HG03439 (cell line): Measurements from ENCODE around the gene SLC6A19.

Experiments
- ATAC-seq: cut with Tn5 transposase; IDR thresholded peaks from one replicate; pipeline ENCODE4 v1.9.1; 2021; ENCODE audit warnings: mild to moderate bottlenecking, moderate library complexity; ENCODE audit not compliant: unreplicated experiment

The SLC6A19 gene

DNA sequence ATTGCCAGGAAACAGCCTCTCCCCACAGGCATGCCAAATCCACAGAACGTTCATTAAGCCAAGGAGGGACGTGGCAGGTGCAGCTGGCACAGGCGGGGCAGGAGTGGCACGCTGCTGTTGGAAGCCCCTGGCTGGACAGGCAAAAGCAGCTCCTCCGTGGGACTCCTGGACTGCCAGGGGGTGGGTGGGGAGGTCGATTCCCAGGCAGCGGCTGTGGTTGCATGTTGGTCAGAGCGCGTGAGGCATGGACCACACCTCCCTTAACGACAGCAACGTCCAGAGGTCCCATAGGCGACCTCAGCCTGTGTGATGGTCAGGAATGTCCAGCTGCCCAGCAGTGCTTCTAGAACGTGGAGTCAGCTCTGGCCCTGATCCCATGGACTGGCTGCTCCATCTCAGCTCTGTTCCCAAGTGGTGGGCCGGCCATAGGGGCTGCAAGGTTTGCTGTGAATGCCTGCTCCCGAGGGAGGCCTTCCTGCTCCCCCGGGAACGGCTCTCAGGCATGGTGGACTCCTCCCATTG, 6.9 kb downstream of the SLC6A19 start:
- no peak for ATAC-seq

DNA sequence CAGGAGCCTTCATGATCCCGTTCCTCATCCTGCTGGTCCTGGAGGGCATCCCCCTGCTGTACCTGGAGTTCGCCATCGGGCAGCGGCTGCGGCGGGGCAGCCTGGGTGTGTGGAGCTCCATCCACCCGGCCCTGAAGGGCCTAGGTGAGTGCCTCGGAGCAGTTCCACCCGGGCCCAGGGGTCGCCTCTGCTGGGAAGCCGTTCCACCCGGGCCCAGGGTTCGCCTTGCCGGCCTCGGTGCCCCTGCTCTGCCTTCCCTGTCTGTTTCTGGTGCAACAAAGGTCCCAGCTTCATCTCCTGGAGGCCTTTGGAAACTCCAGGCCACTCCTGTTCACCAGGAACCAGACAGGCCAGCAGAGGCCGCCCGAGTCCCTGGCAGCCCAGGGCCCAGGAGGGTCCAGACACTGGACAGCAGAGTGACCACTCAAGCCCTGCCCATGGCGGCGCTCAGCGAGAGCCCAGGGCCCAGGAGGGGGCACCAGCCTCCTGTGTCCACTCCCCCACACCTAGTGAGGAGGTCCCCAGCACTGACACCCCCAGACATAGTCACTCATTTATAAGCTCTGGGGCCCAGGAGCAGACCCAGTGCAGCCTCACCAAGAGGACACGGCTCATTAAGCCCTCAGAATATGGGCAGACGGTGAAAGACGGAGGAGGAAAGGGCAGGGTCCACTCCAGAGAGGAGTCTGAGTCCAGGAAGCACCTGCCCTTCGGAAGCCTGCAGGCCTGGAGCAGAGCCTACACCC, 7.5 kb downstream of the SLC6A19 start:
- no peak for ATAC-seq

DNA sequence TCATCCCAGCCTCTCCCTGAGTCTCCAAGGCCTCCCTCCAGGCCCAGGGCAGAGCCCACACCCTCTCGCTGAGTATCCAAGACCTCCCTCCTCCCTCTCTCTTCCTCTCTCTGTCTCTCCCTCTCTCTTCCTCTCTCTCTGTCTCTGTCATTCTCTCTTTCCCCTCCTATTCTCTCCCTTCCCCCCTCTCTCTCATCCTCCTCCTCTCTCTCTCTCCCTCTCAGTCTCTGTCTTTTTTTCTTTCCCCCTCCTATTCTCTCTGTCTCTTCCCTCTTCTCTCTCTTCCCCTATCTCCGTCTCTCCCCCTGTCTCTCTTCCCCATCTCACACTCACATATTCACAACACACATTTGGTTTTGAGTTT, 8.1 kb downstream of the SLC6A19 start:
- ATAC-seq = no peak

DNA sequence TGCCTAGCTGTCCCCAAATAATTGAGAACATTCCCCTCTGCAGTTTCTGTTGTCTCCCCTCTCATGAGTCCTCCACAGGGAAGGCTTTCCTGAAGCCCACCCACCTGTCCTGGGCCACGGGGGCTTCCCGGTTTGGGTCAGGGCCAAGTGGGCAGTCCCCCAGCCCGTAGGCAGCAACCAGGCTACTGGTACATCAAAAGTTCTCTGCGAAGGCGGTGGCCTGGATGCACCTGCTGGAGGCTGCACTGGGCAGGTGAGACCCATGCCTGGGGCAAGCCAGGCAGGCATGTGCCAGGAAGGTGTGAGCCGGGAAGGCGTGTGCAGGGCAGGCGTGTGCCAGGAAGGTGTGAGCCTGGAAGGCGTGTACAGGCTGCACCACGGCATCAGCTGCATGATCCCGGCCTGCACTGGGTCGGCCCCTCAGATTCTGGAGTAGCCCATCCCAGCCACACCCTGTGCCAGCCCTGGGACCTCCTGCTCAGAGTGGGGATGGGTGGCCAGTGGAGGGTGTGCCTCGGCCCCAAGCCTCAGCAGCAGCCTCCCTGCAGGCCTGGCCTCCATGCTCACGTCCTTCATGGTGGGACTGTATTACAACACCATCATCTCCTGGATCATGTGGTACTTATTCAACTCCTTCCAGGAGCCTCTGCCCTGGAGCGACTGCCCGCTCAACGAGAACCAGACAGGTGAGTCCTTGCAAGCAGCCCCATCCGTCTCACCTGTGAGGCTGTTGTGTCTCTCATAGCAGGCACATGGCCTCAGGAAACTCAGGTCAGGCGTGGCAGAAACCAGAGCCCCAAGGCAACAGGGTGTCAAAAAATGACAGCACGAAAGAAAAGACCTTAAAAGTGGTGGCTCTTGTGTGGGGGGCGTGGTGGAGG, 8.7 kb downstream of the SLC6A19 start:
- ATAC-seq = no peak

DNA sequence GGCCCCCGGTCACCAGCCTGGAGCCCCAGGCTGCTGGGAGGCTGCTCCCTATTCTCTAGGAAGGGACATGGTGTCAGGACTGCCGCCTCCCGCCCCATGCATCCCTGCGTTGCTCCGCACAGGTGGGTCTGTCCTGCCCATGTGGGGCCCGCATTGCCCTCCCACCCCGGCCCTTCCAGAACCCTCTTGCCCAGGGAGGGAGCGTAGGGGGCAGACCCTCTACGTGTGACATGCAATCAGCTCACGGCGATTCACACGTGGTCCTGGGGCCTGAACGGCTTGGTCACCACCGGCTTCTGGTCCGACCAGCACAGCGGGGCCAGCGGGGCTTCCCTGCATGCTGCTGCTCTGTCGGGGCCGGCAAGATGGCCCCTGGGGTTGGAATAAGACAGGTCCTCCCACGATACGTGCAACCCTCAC, 9.4 kb downstream of the SLC6A19 start:
- no peak for ATAC-seq

DNA sequence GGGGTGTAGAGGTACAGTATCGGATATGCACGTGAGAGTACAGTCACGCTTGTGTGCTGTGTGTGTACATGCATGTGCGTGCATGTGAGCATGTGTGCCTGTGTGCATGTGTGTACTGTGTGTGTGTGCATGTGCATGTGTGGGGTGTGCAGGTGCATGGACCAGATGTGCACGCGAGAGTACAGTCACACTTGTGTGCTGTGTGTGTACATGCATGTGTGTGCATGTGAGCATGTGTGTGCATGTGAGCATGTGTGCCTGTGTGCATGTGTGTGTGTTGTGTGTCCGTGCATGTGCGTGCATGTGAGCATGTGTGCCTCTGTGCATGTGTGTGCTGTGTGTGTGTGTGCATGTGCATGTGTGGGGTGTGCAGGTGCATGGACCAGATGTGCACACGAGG, 10.3 kb downstream of the SLC6A19 start:
- no peak for ATAC-seq

DNA sequence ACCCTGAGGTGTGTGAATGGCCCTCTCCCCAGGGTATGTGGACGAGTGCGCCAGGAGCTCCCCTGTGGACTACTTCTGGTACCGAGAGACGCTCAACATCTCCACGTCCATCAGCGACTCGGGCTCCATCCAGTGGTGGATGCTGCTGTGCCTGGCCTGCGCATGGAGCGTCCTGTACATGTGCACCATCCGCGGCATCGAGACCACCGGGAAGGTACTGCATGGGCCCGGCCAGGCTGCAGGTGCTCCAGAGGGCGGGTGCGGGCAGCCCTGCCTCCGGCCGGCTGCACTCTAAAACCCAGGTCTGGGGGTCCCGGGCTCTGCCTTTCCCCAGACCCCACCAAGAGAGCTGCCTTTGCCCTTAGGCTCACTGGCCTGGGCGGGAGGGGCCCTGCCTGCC, 10.9 kb downstream of the SLC6A19 start:
- ATAC-seq = no peak

DNA sequence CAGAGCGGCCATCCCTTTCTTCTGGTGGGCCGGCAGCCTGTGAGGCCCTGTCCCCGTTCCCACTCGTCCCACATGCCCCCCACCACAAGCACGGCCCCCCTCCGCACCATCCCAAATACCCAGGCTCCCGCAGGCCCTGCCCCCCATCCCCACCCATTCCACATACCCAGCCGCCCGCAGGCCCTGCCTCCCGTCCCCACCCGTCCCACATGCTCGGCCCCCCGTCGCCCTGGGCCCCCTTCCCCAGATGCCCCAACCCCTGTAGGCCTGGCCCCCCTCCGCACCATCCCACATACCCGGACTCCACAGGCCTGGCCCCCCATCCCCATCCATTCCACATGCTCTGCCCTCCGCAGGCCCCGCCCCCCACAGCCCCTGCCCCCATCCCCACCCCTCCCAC, 11.5 kb downstream of the SLC6A19 start:
- no peak for ATAC-seq

DNA sequence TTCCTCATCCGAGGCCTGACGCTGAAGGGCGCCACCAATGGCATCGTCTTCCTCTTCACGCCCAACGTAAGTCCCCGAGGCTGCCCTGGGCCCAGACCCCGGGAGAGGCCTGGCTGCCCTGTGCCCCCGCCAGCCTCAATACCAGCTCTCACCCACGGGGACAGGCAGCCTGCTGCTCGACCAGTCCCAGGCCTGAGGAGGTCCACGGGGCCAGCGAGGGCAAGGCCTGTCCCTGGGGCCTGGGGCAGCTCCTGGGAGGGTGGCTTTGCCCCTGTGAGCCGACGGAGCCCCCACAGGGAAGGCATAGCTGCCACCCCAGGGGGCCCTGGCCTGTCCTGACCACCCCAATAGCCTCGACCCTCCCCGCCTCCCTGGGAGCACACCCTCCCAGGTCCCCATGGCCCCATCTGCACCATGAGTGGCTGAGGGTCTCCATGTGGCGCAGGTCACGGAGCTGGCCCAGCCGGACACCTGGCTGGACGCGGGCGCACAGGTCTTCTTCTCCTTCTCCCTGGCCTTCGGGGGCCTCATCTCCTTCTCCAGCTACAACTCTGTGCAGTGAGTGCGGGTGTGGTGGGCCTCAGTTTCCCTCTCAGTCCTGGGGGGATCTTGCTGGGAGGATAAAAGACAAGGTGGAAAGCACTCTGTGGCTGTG, 12.2 kb downstream of the SLC6A19 start:
- no peak for ATAC-seq

DNA sequence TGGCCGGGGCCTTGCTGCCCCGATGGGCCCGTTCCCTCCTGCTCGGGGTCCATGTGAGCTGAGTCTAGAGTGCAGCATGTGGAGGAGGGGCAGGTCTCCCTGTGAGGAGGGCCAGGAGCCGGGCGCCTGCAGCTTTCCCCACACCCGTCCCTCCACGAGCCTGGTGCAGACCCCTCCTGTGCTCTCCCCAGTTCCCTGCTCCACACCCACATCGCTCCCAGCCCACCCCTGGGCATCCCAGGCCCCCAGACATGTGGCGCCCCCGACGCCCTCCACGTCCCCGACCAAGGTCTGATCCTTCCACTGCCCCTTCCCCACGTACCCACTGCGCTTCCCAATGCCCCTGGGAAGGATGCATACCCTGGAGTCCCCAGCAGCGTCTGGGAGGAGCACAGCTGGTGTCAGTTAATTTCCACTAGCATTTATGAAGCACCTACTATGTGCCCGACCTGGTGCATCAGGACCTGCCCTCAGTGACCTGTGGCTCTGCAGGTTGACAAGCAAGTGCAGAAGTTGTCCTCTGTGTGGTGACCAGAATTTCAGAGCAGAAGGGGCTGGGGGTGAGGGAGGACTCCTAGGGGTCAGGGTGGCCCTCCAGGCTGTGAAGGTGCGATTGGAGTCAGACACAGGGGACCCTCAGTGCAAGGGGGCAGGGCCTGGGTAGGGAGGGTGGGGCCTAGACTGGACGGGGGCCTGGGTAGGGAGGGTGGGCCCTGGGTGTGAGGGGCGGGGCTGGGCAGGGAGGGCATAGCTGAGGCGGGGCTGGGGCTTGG, 13.0 kb downstream of the SLC6A19 start:
- no peak for ATAC-seq

DNA sequence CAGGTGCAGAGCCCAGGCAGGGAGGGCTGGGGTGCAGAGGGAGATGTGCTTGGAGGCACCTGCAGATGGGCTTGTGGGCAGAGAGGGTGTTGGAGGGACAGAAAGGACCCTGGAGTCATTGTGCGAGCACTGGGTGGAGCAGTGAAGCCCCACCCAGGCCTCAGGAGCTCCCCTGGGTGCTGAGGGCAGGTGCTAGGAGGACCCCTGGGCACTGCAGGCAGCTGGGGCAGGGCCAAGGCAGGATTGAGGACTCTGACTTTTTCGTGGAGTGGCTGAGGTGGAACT, 13.5 kb downstream of the SLC6A19 start:
- ATAC-seq = no peak

DNA sequence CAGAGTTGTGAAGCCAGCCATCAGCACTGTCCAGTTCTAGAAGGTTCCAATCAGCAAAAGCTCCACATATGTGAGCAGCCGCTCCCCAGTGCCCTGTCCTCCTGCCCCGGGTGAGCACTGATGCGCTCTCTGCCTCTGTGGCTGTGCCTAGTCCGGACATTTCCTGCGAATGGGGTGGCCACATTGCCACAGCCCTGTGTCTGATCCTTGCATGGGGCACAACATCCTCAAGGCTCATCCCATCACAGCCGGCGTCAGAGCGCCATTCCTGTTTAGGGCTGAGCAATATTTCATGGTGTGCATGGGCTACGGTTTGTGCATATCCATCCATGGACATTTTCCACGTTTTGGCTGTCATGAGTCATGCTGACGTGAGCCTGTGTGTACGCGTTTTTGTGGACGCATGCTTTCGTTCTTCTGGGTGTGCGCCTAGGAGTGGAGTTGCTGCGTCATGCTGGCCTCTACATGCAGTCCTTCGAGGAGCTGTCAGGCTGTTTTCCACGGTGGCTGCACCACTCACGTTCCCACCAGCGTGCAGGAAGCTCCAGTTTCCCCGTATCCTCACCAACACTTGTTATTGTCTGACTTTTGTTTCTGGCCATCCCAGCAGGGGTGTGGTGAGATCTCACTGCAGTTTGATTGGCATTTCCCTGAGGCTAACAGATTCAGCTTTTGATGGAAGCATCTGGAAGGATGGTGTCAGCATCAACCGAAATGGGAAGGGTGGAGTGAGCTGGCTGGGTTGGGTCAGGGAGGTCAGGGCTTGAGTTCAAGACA, 14.1 kb downstream of the SLC6A19 start:
- ATAC-seq = no peak

DNA sequence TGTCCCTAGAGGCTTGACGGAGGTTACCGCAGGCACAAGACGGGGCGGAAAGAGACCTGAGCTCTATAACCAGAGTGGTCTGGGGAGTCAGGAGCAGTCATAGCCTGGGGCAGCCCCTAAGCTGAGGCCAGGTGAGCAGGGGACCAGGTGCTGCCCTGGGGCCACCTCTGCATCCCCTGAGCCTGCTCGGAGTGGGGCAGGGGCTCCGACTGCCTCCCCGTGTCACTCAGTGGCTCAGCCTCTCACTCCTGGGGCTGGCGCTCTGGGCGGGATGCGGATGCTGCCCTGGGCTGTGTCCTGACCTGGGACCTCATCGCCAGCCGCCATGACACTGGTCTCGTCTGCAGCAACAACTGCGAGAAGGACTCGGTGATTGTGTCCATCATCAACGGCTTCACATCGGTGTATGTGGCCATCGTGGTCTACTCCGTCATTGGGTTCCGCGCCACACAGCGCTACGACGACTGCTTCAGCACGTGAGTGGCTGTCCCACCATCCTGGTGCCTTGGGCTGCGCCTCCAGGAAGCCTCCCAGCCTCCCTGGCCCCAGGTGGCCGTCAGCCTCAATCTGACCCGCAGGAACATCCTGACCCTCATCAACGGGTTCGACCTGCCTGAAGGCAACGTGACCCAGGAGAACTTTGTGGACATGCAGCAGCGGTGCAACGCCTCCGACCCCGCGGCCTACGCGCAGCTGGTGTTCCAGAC, 15.0 kb downstream of the SLC6A19 start:
- ATAC-seq = no peak

DNA sequence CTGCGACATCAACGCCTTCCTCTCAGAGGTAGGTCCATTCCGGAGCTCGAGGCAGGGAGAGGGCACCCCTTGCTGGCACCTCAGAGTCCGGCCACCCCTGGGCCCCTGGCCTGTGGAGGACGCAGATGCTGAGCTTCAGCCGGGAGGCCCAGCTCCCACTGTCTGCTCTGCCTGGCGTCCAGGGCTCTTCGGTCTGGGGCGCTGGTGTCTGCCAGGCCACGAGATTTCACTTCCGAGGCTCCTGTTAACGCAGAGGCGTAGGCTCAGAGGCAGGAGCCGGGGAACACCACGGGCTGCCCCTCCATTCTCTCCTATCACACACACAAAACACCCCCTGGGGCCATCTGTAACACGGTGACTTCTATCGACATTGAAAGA, 15.5 kb downstream of the SLC6A19 start:
- ATAC-seq = no peak

DNA sequence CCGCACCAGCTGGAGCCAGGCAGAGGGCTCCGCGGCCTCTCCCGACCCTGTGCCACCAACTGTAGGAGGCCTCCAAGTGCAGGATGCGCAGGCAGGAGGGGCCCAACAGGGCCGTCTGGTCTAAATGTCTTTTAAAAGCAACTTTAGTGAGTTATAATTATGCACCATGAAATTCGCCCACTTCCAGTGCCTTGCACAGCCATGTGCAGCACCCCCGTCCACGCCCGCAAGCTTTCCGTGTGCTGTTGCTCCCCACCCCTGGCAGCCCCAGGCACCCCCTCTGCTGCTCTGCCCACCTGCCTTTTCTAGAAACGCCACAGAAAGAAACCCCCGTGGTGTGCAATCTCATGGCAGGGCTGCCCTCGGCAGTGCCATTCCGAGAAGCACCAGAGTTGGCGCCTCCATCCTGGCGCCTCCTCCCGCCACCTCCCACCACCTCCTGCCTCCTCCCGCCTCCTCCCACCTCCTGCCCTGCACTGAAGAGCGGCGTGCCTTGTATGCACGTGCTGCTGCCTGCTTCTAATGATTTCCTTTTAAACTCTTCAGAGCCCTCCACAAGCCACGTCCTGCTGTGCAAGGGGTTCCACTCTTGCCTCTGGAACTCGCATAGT, 16.3 kb downstream of the SLC6A19 start:
- ATAC-seq = no peak

DNA sequence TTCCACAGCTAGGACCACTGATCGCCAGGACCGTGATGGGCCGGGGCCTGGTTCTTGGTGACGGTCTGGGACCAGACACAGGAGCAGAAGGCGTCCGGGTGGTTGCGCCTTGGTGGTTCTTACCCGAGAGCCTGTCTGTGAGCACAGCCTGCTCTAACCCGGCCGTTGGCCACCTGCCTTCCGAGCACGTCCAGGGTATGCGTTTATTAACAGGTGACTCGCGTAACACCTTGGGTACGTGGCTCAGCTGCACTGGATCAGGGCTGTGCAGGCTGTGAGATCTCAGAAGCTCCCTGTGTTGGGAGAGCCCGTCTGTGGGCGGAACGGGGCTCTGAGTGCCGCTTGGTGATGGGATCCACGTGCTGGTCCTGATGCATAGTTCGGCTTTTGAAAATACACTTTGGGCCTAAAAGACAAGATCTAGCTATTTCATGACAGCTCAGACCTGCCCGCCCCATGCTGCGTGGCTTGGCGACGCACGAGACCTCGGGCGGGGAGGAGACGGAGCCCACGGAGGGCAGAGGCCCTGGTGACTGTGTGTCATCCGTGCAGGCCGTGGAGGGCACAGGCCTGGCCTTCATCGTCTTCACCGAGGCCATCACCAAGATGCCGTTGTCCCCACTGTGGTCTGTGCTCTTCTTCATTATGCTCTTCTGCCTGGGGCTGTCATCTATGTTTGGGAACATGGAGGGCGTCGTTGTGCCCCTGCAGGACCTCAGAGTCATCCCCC, 17.1 kb downstream of the SLC6A19 start:
- no peak for ATAC-seq

DNA sequence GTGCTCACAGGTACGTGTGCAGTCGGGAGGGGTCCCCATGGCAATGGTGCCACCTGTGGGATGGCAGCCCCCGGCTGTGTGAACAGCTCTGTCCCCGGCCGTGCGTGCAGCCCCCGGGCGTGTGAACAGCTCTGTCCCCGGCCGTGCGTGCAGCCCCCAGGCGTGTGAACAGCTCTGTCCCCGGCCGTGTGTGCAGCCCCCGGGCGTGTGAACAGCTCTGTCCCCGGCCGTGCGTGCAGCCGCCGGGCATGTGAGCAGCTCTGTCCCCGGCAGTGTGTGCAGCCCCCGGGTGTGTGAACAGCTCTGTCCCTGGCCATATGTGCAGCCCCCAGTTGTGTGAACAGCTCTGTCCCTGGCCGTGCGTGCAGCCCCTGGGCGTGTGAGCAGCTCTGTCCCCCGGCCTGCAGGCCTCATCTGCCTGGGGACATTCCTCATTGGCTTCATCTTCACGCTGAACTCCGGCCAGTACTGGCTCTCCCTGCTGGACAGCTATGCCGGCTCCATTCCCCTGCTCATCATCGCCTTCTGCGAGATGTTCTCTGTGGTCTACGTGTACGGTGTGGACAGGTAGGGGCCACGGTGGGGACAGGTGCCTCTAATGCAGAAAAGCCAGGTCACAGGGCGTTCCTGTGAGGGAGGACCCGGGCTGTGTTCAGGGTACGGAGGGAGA, 17.8 kb downstream of the SLC6A19 start:
- ATAC-seq = no peak

DNA sequence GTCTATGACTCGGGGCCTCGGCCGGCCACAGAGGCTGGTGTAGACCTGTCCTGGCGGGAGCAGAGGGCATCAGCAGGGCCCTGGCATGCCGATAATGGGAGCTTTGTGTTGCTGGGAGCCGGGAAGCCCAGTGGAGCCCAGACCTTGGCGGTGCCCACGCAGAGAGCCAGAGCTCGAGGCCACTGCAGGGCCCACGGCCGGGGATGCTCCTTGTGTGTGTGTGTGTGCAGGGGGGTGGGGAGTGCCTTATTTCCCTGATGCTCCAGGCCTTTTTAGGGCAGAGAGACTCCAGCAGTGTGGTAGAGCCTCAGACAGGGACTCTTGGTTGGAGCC, 18.3 kb downstream of the SLC6A19 start:
- no peak for ATAC-seq
